Measurements from ENCODE around the gene GCLC.

- no peak for TF ChIP-seq CTCF (IDR thresholded peaks at IDR 0.05; ENCODE audit: low read depth, low read length)
- no peak for TF ChIP-seq EZH2phosphoT487 (IDR thresholded peaks at IDR 0.05; ENCODE audit: low read depth)
Observed at GRCh38 chr6:53506872-53507271, 38.0 kb downstream of the GCLC start.
